ENCODE measurements around the gene DRD2.

DNA sequence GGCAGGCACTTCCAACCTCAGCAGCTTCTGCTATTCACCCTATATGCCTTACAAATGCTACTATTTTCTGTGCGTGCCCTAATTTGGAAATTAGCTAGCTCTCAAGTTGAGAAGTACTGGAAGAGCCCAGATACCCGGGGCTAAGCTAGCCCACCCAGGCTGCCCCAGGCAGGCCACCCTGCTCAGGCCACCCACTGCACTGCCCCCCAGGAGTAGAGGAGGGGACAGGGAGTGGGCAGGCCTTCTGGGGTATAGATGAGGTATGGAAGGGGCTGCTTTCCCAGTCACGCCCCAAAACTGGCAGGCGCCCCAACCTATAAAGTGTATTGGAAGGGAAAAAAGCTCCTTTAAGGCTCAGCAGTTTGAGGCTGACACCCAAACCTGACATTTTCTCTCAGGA, 43.5 kb downstream of the DRD2 start:
- TF ChIP-seq, protein P1, sequence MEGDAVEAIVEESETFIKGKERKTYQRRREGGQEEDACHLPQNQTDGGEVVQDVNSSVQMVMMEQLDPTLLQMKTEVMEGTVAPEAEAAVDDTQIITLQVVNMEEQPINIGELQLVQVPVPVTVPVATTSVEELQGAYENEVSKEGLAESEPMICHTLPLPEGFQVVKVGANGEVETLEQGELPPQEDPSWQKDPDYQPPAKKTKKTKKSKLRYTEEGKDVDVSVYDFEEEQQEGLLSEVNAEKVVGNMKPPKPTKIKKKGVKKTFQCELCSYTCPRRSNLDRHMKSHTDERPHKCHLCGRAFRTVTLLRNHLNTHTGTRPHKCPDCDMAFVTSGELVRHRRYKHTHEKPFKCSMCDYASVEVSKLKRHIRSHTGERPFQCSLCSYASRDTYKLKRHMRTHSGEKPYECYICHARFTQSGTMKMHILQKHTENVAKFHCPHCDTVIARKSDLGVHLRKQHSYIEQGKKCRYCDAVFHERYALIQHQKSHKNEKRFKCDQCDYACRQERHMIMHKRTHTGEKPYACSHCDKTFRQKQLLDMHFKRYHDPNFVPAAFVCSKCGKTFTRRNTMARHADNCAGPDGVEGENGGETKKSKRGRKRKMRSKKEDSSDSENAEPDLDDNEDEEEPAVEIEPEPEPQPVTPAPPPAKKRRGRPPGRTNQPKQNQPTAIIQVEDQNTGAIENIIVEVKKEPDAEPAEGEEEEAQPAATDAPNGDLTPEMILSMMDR (IDR thresholded peaks at IDR 0.05): no peak
- no peak for TF ChIP-seq POLR2A (IDR thresholded peaks at IDR 0.05)
